ENCODE data around the gene SF3B2.
A peak's percentile ranks its signal among the peaks of the same experiment; 100 is the strongest.

Gene SF3B2

DNA sequence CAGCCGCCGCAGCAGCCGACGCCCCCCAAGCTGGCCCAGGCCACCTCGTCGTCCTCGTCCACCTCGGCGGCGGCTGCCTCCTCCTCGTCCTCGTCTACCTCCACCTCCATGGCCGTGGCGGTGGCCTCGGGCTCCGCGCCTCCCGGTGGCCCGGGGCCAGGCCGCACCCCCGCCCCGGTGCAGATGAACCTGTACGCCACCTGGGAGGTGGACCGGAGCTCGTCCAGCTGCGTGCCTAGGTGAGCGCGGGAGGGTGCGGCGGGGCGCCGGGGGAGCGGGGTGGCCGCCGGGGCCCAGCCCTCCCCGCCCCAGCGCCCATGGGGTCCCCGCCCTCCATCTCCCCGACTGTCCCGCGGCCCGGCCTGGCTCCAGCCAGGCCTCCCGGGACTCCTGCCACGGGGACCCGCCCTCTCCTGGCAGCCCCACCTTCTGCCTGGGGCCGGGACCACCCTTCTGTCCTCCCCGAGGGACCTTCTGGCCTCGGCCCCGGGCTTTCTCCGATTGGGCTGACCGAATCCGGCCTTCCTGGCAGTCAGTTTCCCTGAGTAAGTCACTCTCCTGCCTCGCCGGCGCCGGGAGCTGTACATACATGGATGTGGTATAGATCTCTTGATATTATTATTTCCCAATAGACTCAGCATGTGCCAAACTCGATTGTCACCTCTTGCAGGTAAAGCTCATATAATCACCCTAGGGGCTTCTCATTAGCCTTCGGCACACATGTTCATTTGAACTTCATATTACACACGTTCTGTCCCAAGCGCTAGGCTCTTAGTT is 18.6 kb downstream of the SF3B2 start:
- Histone ChIP-seq H3K9ac (peak overlapping the region; percentile 61), H3K36me3 (ENCODE audit: insufficient read depth) (peaks cover 5% of the 10 kb centered on the region; the same call in 1 of the 2 replicates), H3K4me2 (peak overlapping the region; percentile 99), H3K79me2 (ENCODE audit: insufficient read depth, low read depth) (peaks cover 54% of the 10 kb centered on the region), H2AFZ (ENCODE audit: low read depth) (peak overlapping the region; percentile 31), H4K20me1 (ENCODE audit: insufficient read depth) (peaks cover 18% of the 10 kb centered on the region), H3K4me3 (IDR thresholded peaks at IDR 0.05; ENCODE audit: insufficient read depth, low read depth, low read length) (no peak overlapping the region), H3K27ac (peak overlapping the region; percentile 48), H3K27me3 (ENCODE audit: insufficient read depth, low read depth) (no peaks in the 10 kb centered on the region), H3K4me1 (ENCODE audit: low read depth, poor library complexity, severe bottlenecking) (peaks cover 56% of the 10 kb centered on the region)
- no peak for TF ChIP-seq CTCF (conservative IDR thresholded peaks at IDR 0.05; ENCODE audit: low read depth, low read length)

DNA sequence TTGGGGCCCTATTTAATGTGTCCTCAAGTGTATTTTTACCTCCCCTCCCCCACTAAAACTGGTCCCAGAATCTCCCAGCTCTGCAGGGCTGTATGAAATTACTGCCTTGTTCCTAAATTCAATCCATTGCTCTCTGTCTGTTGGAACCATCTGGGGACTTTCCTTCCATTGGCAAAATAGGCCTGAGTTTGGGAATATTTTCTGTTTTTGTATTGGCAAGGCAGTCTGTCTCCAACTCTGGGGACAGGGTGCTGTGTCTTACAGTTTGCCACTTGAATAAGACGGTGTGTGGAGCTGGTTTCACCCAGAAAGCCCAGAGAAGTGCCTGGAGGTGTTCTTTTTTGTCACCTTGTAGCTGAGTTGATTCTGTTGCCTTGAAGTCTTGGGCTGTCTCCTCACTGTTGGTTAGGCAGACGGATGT is 19.2 kb downstream of the SF3B2 start:
- Histone ChIP-seq H3K4me1 (ENCODE audit: low read depth, poor library complexity, severe bottlenecking) (peaks cover 50% of the 10 kb centered on the region), H4K20me1 (ENCODE audit: insufficient read depth) (peaks cover 17% of the 10 kb centered on the region), H3K36me3 (ENCODE audit: insufficient read depth) (no peaks in the 10 kb centered on the region; the same call in 1 of the 2 replicates), H3K79me2 (ENCODE audit: insufficient read depth, low read depth) (peaks cover 54% of the 10 kb centered on the region), H3K27ac (peak overlapping the region; percentile 48), H3K4me2 (peak overlapping the region; percentile 99), H2AFZ (ENCODE audit: low read depth) (peak overlapping the region; percentile 31), H3K9ac (peak overlapping the region; percentile 61; the same call in 1 of the 2 replicates), H3K4me3 (IDR thresholded peaks at IDR 0.05; ENCODE audit: insufficient read depth, low read depth, low read length) (no peak overlapping the region), H3K27me3 (ENCODE audit: insufficient read depth, low read depth) (no peaks in the 10 kb centered on the region)
- TF ChIP-seq CTCF (conservative IDR thresholded peaks at IDR 0.05; ENCODE audit: low read depth, low read length): no peak

GRCh38 chr11:66072081-66072480 is 19.9 kb downstream of the SF3B2 start:
- H4K20me1 ChIP-seq (ENCODE audit: insufficient read depth): peaks cover 10% of the 10 kb centered on the region; the same call in 1 of the 2 replicates
- H3K36me3 ChIP-seq (ENCODE audit: insufficient read depth): no peaks in the 10 kb centered on the region; the same call in 1 of the 2 replicates
- H3K27ac ChIP-seq: peak overlapping the region; percentile 48; the same call in 1 of the 2 replicates
- no peak overlapping the region for H2AFZ ChIP-seq (ENCODE audit: low read depth)
- H3K4me3 ChIP-seq (IDR thresholded peaks at IDR 0.05; ENCODE audit: insufficient read depth, low read depth, low read length): no peak overlapping the region
- H3K79me2 ChIP-seq (ENCODE audit: insufficient read depth, low read depth): peaks cover 56% of the 10 kb centered on the region
- peak overlapping the region; percentile 99 for H3K4me2 ChIP-seq
- H3K9ac ChIP-seq: no peak overlapping the region
- H3K4me1 ChIP-seq (ENCODE audit: low read depth, poor library complexity, severe bottlenecking): peaks cover 43% of the 10 kb centered on the region
- no peaks in the 10 kb centered on the region for H3K27me3 ChIP-seq (ENCODE audit: insufficient read depth, low read depth)
- no peak for TF ChIP-seq CTCF (conservative IDR thresholded peaks at IDR 0.05; ENCODE audit: low read depth, low read length)

DNA sequence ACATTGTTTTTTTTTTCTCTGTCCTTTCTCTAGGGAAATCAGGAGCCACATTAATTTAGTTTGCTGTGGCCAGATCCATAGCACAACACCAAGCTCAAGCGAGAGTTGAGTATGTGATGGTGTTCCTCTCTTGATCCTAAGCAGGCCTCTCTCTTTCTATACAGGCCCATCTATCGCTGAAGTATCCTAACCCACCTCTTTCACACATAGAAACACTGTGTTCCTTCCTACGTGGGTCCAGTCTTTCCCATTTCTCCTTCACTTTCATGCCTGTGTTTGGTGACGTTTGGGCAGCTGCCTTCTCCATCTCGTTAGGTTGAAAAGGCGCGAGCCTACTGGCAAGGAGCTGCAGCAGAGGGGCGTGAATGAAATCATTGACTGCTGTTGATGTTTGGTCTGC is 20.4 kb downstream of the SF3B2 start:
- Histone ChIP-seq H2AFZ (ENCODE audit: low read depth) (no peak overlapping the region), H3K27me3 (ENCODE audit: insufficient read depth, low read depth) (no peaks in the 10 kb centered on the region), H3K27ac (no peak overlapping the region), H3K4me1 (ENCODE audit: low read depth, poor library complexity, severe bottlenecking) (peaks cover 39% of the 10 kb centered on the region), H3K79me2 (ENCODE audit: insufficient read depth, low read depth) (peaks cover 60% of the 10 kb centered on the region), H3K4me2 (peak overlapping the region; percentile 99; the same call in 1 of the 2 replicates), H3K9ac (no peak overlapping the region), H3K4me3 (IDR thresholded peaks at IDR 0.05; ENCODE audit: insufficient read depth, low read depth, low read length) (no peak overlapping the region), H3K36me3 (ENCODE audit: insufficient read depth) (no peaks in the 10 kb centered on the region; the same call in 1 of the 2 replicates), H4K20me1 (ENCODE audit: insufficient read depth) (0 out of 2 replicates have a peak, but pooled peaks cover 7% of the 10 kb centered on the region)
- no peak for TF ChIP-seq CTCF (conservative IDR thresholded peaks at IDR 0.05; ENCODE audit: low read depth, low read length)
